ENCODE data around the gene WWTR1. TPM values are rescaled to one million over a fixed set of nuclear protein-coding genes. Genes with fewer than 3 reads are reported as not detected.

Gene WWTR1
- polyA plus RNA-seq, 2 of the 4 experiments (the other 2 are of a cell fraction), result 99.7 to 164 TPM

DNA sequence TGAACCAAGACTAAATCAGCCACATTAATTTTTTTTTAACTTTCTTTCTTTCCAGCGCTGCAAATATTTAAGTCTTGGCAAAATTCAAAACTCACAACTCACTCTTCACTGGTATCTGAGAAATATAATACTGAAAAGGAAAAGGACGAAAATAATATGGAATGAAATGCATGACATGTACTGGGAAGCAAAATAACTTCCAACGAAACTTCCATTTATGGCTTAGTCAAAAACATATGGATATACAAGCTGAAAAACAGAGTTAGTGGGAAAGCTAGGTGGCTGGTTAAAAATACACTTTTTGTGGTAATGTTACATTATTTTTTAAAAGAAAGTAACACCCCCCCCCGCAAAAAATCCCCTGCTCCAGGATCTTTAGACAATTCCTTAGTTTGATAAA, 97.2 kb downstream of the WWTR1 start:
- 90% methylated on average over 4 of the region's 4 CpGs for WGBS (ENCODE audit: missing lambda C conversion rate)
- no peak overlapping the region for H3K4me3 ChIP-seq
- H3K27ac ChIP-seq, result no peak overlapping the region; a peak in 1 of 6 replicates
- no peak for DNase-seq (ENCODE audit: low read depth in 1 of 2, low spot score in 1 of 2)
- H3K4me2 ChIP-seq, result no peak overlapping the region
- H3K4me1 ChIP-seq, result peaks cover 62% of the 10 kb centered on the region
- no peak for ATAC-seq
- CTCF ChIA-PET, result interaction anchor here (1.0 to 1.7 kb wide), 4 partner anchors 8 to 157 kb away, joined by 3 to 10 read pairs (median 6); no protein-coding TSS in a partner anchor
- POLR2A ChIA-PET, result no interaction called here
- TF ChIP-seq NPAS2 (CRISPR knock-in tag; IDR thresholded peaks at IDR 0.05; ENCODE audit: borderline replicate concordance) (no peak), EP300 (IDR thresholded peaks at IDR 0.05) (no peak), RARB (CRISPR knock-in tag; IDR thresholded peaks at IDR 0.05) (no peak)
- no peaks in the 10 kb centered on the region for H3K9me3 ChIP-seq
- no peak for FAIRE-seq

DNA sequence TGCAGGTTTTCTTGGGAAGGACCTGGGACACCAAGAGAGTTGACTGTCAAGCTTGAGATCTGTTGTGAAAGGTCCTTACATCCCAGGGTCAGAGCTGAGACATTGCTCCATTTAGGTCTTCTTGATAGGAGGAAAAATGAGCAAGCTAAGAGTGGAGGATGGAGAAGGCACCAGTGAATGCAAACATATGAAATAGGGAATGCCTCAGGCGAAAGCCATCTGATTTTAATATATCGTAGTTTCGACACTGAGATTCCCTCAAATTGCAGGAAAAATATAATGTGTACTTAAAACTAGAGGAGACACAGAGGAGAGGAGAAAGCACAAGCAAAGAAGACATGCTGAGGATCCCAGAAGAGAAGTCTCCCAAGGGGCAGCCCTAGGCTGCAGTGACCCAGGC, 97.8 kb downstream of the WWTR1 start:
- no peak overlapping the region for H3K4me3 ChIP-seq
- no peak for FAIRE-seq
- ATAC-seq, result no peak
- H3K4me1 ChIP-seq, result peaks cover 68% of the 10 kb centered on the region
- H3K9me3 ChIP-seq, result no peaks in the 10 kb centered on the region
- no peak for DNase-seq (ENCODE audit: low read depth in 1 of 2, low spot score in 1 of 2)
- H3K27ac ChIP-seq, result peak overlapping the region in 1 of 2 experiments; percentile 28; a peak in 1 of 6 replicates
- CTCF ChIA-PET, result interaction anchor here (1.0 to 1.7 kb wide), 5 partner anchors 9 to 206 kb away, joined by 3 to 10 read pairs (median 5); no protein-coding TSS in a partner anchor
- 93% methylated on average over 3 of the region's 3 CpGs for WGBS (ENCODE audit: missing lambda C conversion rate)
- TF ChIP-seq CBX8 (IDR thresholded peaks at IDR 0.05) (no peak), RAD21 (conservative IDR thresholded peaks at IDR 0.05 in 1 of 2, IDR thresholded peaks at IDR 0.05 in 1 of 2) (no peak)
- POLR2A ChIA-PET, result no interaction called here
- H3K4me2 ChIP-seq, result no peak overlapping the region

DNA sequence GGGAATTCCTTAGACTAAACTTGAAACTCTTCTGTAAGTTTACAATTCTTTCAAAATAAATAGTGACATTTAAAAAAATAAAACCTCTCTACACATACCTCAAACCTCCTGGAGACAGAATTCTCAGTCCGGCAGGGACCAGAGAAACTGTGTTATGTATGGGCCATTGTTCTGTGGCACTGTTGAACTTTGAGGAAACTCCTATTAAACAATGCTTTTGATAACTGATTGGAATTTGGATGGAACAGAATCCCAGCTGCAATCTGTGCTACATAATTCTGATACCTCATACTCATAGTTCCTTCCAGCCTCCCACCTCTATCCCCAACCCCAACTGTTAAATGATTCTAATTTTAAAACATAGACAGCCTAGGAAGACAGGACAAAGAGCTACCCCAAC, 98.3 kb downstream of the WWTR1 start:
- Histone ChIP-seq H3K4me2 (no peak overlapping the region), H3K4me3 (no peak overlapping the region), H3K9me3 (no peaks in the 10 kb centered on the region), H3K27ac (peak overlapping the region in 1 of 2 experiments; percentile 28; a peak in 1 of 6 replicates), H3K4me1 (peaks cover 68% of the 10 kb centered on the region)
- POLR2A ChIA-PET, result no interaction called here
- WGBS (ENCODE audit: missing lambda C conversion rate), result 95% methylated on average over 1 of the region's 1 CpG
- no peak for DNase-seq (ENCODE audit: low read depth in 1 of 2, low spot score in 1 of 2)
- no peak for FAIRE-seq
- ATAC-seq, result no peak
- TF ChIP-seq SREBF2 (IDR thresholded peaks at IDR 0.05), result no peak
- no peak for TF ChIP-seq ZNF302 (CRISPR knock-in tag; IDR thresholded peaks at IDR 0.05)
- no peak for TF ChIP-seq RCOR1 (IDR thresholded peaks at IDR 0.05; ENCODE audit: low read depth, low read length)
- TF ChIP-seq HEYL (CRISPR knock-in tag; IDR thresholded peaks at IDR 0.05), result no peak
- no peak for TF ChIP-seq EHF (CRISPR knock-in tag; IDR thresholded peaks at IDR 0.05)
- no peak for TF ChIP-seq CBX2 (IDR thresholded peaks at IDR 0.05; ENCODE audit: borderline replicate concordance, low read depth)
- TF ChIP-seq PHF8 (IDR thresholded peaks at IDR 0.05; ENCODE audit: borderline replicate concordance, low read depth), result no peak
- TF ChIP-seq, protein P1, sequence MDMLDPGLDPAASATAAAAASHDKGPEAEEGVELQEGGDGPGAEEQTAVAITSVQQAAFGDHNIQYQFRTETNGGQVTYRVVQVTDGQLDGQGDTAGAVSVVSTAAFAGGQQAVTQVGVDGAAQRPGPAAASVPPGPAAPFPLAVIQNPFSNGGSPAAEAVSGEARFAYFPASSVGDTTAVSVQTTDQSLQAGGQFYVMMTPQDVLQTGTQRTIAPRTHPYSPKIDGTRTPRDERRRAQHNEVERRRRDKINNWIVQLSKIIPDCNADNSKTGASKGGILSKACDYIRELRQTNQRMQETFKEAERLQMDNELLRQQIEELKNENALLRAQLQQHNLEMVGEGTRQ (IDR thresholded peaks at IDR 0.05), result no peak
- TF ChIP-seq, protein P2, sequence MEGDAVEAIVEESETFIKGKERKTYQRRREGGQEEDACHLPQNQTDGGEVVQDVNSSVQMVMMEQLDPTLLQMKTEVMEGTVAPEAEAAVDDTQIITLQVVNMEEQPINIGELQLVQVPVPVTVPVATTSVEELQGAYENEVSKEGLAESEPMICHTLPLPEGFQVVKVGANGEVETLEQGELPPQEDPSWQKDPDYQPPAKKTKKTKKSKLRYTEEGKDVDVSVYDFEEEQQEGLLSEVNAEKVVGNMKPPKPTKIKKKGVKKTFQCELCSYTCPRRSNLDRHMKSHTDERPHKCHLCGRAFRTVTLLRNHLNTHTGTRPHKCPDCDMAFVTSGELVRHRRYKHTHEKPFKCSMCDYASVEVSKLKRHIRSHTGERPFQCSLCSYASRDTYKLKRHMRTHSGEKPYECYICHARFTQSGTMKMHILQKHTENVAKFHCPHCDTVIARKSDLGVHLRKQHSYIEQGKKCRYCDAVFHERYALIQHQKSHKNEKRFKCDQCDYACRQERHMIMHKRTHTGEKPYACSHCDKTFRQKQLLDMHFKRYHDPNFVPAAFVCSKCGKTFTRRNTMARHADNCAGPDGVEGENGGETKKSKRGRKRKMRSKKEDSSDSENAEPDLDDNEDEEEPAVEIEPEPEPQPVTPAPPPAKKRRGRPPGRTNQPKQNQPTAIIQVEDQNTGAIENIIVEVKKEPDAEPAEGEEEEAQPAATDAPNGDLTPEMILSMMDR (IDR thresholded peaks at IDR 0.05), result no peak
- no peak for TF ChIP-seq SMC3 (IDR thresholded peaks at IDR 0.05)
- TF ChIP-seq BHLHE40 (IDR thresholded peaks at IDR 0.05; ENCODE audit: low read depth, low read length), result no peak
- CTCF ChIA-PET, result interaction anchor here (1.5 to 1.7 kb wide), 3 partner anchors 9 to 206 kb away, joined by 4 to 10 read pairs (median 5); no protein-coding TSS in a partner anchor

DNA sequence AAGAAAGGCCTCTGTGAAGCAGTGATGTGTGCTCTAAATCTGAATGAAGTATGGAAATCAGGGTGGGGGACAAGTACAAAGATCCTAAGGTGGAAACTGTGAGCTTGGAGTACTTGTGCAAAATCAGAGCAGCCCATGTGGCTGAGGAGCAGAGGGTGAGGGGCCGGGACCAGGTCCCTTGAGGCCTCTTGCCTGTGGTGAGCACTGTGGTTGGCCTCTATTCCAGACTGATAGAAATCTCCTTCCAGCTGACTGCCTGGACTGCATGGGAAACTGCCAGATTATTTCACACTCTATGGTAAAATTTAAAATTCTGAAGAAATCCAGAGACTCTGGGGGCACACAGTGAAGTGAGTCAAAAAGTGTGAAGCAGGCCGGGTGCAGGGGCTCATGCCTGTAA, 101.9 kb downstream of the WWTR1 start:
- 85% methylated on average over 2 of the region's 2 CpGs for WGBS (ENCODE audit: missing lambda C conversion rate)

More for the DNA sequence above, 101.9 kb downstream of the WWTR1 start:
- H3K27ac ChIP-seq, result peak overlapping the region; percentile 64 to 79; a peak in 5 of 6 replicates
- FAIRE-seq (no peak), ATAC-seq (peak in 1 of 2 experiments; percentile 39; a peak in 3 of 6 replicates), DNase-seq (ENCODE audit: low read depth in 1 of 2, low spot score in 1 of 2) (no peak)
- CTCF ChIA-PET, result interaction anchor here (1.1 to 2.8 kb wide), 12 partner anchors 9 to 195 kb away, joined by 3 to 15 read pairs (median 6); partner anchors contain the start of gene WWTR1
- H3K4me1 ChIP-seq, result peaks cover 76% of the 10 kb centered on the region
- POLR2A ChIA-PET, result no interaction called here
- no peaks in the 10 kb centered on the region for H3K9me3 ChIP-seq
- TF ChIP-seq CEBPB (IDR thresholded peaks at IDR 0.05), result no peak
- no peak for TF ChIP-seq HOXA7 (CRISPR knock-in tag; IDR thresholded peaks at IDR 0.05)
- TF ChIP-seq, protein P3, sequence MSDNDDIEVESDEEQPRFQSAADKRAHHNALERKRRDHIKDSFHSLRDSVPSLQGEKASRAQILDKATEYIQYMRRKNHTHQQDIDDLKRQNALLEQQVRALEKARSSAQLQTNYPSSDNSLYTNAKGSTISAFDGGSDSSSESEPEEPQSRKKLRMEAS (IDR thresholded peaks at IDR 0.05), result no peak
- TF ChIP-seq EHMT2 (IDR thresholded peaks at IDR 0.05; ENCODE audit: low read depth), result no peak
- TF ChIP-seq RCOR1 (IDR thresholded peaks at IDR 0.05; ENCODE audit: low read depth, low read length), result no peak
- H3K4me2 ChIP-seq, result peak overlapping the region; percentile 64
- no peak overlapping the region for H3K4me3 ChIP-seq
